ENCODE results near the gene KBTBD12.

The KBTBD12 gene

DNA sequence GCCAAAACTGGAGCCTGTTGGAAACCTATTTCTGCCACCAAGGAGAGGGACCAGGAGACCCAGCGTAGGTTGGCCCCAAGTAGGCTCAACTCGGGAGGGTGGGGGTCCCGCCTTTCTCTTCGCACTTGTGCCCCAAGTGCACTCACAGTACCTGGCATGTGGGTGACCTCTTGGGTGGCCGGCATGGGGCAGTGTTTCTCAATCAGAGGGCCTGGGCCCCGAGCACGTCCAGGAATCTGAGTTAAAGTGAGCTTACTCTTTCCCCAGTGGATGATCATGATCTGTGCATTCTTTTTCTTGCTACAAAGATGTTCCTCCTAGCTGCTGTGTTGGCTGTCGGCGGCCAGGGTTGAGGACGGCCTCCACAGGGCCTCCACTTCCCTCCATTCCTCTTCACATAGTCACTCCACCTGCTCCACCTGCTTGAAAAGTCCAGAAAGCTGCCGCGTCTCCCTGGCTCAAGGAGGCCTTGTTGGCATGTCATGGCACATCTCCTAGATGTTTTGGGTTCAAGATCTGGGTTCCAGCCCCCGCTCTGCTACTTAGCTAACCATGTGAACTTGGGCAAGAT, 70.7 kb downstream of the KBTBD12 start:
- no peak for DNase-seq (ENCODE audit: low read depth)

DNA sequence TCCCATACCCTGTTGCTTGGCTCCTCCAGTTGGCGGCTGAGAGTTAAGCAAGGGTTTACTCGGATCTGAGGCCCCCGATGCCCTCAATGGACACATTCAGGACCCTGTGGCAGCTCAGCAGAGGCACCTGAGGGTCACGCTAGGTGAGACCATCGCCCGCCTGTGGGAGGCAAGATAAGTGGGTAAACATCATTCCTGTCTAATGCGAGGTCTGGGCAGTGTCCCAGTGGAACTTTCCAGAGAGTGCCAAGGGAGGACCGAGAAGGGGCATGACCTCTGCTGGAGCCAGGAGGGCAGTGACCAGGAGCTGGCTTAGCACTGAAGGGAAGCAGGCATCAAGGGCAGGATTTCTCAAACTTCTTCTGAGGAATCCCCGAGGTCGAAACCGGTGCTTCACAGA, 71.8 kb downstream of the KBTBD12 start:
- DNase-seq (ENCODE audit: low read depth): no peak

DNA sequence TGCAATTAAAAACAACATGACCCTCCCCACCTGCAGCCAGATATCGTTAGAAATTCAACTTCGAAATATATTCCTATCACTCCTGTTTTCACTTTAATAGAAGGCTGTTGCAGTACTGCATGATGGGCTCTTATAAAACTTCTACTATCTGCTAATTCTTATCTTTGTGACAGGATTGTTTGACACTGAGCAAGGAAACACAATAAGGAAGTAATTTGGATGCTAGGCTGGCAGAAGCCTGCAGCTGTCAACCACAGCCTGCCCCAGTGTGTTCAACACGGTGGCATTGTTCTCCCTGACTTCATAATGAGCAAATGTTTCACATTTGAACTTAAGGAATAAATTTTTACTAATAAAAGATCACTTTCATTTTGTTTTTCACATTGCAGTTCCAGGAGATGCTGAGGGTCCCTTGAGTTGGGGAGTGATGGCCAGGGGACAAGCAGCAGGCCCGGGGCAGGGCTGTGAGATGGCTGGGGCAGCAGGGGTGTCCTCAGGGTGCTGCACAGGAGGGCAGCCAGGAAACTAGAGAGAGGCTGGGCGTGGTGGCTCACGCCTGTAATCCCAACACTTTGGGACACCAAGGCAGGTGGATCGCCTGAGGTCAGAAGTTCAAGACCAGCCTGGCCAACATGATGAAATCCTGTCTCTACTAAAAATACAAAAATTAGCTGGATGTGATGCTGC, 72.4 kb downstream of the KBTBD12 start:
- no peak for DNase-seq (ENCODE audit: low read depth)

DNA sequence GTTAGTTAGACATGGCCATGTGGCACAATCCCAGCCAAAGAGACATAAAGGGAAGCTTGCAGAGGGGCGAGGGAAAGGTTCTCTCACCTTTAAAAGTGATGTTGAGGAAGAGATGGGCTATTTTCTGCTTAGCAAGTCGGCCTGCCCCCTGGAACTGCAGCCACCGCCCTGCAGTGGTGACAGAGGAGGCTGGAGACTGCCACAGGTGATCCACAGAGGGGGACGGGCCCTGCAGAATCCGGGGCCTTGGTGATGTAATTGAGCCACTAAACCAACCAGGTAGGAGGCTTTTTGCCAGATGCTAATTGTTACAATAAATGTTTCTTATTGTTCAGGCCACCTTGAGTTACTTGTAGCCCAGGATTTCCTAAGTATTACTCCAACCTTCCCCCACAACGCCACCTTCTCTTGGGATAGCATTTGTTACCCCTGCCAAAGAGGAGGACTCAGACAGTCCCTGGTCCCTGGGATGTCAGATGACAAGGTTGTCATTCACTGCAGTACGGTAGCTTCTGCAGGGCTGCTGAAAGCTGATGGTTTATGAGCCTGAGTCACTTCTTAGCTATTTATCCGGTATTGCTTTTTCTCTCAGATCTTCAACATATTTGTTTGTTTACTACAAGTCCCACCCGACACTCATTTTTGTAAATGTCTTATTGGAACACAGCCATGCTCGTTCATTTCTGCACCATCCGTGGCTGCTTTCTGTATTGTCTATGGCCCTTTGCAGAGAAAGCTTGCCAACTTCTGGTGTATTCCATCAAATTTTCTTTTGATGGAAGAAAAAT, 73.9 kb downstream of the KBTBD12 start:
- DNase-seq (ENCODE audit: low read depth): no peak

DNA sequence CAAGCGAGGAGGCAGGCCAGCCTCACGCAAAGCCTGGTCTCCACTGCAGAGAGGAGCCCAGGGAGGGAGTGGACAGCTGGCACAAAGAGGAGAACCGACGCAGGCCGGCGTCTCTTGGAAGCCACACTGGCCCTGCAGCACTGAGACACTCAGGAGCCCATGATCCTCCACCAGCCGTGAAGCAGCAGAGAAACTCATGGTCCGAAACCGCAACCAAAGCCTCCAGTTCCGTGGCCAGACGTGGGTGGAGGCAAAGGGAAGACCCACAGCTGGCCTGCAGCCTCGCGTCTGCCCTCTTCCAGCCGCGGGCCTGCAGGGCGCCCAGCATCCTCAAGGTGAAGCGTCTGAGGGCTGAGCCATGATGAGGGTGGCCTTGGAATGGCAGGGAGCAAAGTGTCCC, 75.0 kb downstream of the KBTBD12 start:
- no peak for DNase-seq (ENCODE audit: low read depth)

DNA sequence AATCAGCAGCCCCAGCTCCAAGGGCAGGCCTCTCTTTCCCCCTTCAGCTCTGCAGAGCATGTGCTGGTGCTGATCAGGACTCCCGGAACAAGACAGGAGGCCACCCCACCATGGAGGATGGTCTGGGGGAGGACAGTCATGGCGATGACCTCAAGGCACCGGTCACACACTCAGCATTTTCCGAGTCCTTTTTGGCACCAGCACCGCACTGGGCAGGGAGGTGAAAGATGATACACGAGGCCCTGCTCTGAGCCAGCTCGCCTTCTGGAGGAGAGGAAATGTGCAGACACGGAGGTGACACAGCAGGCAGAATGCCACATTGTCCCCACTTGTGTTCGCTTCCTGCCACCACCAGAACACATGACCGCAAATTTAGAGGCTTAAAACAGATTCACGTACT, 75.4 kb downstream of the KBTBD12 start:
- DNase-seq (ENCODE audit: low read depth): no peak

DNA sequence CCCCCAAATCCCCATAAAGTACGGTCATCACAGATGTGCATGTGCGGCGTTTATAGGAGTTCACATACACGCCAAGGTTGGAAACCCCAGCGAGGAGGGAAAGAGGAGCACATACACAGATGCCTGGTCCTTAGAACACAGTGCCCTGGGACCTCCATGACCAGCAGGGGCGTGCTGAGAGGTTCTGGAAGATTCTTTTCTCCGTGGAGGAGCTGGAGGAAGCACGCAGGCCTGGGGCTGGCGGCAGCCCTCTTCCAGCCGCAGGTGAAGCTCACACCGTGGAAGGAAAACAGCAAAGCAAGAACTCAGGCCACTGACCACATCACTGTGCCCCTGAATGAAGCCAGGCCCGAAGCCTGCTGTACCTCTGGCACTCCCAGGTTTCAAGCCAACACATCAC, 76.2 kb downstream of the KBTBD12 start:
- DNase-seq (ENCODE audit: low read depth): no peak

DNA sequence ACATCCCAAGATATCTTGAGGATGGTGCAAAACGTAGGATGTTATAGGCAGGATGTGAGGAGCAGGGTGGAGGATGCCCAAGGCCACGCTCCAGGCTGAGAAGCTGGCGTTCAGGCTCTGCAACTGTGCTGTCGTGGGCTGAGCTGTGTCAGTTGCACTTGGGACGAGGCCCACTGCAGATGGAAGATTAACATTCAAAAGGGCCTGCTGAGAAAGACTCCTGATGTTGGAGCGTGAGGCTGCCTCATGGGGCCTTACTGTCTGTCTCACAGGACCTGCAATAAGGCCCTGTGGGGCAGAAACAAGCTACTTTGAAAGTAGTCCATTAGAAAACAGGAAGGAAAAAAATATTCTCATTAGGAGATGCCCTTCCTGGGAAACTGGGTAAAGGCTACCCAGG, 76.6 kb downstream of the KBTBD12 start:
- DNase-seq (ENCODE audit: low read depth): no peak

DNA sequence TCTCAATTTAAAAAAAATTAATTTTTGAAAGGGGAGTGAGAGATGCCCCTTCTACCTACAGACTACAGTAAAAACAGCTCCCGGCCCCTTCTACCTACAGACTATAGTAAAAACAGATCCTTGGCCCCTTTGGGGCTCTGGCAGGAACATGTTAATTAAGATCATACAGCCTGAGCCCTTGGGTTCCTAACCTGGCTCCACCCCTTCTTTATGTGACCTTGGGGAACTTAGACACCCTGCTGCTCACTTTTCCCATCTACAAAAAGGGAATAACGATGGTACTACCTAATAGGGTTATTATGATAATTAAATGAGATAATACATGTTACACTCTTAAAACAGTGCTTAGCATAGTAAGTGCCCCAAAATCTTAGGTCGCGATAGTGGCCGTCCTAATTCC, 77.1 kb downstream of the KBTBD12 start:
- DNase-seq (ENCODE audit: low read depth): no peak

DNA sequence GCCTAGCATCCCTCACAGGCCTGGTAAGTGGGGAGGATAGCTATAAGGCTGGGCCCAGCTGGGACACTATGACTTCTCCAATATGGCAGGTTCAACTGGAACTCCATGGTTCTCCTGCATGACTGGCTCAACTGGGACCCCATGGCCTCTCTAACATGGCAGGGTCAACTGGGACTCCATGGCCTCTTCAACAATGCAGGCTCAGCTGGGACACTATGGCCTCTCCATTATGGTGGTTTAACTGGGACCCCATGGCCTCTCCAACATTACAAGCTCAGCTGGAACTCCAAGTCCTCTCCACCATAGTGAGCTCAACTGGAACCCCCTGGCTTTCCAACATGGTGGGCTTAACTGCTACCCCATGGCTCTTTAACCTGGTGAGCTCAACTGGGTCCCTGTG, 79.0 kb downstream of the KBTBD12 start:
- no peak for DNase-seq (ENCODE audit: low read depth)

DNA sequence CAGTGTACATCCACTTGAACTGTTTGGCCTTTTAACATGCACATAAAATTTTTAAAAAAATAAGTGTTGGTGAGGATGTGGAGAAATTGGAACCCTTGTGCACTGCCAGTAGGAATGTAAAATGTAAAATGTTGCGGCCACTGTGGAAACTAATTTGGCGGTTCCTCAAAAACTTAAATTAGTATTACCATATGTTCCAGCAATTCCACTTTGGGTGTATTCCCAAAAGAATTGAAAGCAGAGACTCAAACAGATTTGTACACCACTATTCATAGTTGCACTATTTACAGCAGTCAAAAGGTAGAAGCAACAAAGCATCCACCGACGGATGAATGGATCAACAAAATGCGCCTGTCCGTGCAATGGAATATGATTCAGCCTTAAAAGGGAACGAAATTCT, 82.0 kb downstream of the KBTBD12 start:
- DNase-seq (ENCODE audit: low read depth): no peak

DNA sequence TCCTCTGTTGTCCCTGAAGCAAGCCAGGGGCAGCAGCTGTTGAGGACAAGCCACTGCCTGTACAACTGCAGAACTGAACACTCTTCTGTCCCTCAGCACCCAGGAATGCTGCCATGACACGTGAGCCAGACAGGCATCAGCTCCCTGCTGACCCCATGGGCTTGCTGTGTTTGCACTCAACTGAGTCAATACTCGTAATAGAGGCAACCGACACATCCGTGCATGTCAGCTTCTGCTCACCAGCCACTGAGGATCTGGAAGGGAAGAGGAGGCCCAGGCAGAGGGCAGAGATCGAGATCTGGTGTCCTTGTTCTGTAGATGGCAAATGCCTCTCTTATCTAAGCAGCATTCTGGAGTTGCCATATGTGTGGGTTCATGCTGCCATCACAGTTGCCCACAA, 82.9 kb downstream of the KBTBD12 start:
- no peak for DNase-seq (ENCODE audit: low read depth)

DNA sequence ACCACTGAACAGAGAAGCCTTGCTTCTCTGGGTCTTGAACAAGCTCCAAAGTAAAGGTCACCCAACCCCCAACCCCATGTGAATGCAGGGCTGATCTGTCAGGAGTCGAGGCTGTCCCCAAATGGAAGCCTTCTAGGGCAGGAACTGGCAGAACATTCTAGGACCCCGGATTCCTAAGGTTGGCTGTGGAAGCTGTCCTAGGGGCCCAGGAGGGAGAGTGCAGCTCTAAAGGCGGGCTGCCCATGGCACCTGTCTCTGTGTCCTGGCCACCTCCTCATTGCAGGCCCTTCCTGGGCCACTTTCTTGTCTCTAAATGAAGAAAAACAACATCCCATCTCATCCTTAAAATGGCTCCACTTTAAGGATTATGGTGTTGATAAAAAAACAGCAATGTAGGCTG, 83.6 kb downstream of the KBTBD12 start:
- DNase-seq (ENCODE audit: low read depth): no peak

DNA sequence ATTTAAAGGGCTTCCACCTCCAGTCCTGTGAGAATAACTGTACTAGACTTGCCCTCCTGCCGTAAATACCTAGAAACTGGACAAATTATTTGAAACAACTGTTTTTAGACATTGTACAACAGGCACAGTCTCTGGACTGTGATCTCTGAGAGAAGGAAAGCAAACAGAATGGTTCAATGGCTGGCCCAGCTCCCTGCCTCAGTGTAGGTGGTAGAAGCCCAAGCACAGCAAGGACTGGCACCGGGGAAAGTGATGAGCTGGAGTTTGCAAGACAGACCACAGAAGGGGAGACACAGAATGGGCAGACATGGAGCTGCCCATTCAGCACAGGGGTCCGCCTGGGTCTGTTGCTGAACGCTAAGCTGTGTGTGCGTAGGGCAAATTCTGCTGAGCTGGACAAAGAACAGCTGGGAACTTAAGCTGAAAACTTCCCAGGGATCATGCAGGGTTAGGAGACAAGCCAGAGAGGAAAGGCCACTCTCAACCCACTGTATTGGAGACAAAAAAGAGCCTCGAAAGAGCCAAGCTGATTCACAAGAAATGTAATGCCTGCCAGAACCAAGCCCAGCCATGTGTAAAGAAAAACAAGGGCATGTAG, 84.6 kb downstream of the KBTBD12 start:
- DNase-seq (ENCODE audit: low read depth): no peak

DNA sequence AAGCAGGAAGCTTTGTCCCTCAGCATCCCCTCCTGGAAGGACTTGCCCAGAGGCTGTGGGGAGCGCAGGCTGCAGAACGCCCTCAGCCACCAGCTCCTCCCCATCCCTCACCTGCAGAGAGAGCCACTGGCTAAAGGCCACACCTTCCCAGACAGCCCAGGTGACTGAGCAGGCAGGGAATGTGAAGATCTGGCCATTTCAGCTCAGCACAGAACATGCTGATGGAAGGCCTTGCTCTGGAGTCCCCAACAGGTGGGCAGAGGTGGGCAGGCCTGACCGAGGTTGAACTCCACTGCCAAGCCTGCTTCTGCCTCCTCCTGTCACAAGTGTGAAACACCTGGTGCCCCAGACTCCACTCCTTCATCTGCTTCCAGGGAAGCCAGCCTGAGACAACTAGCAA, 86.5 kb downstream of the KBTBD12 start:
- DNase-seq (ENCODE audit: low read depth): no peak

DNA sequence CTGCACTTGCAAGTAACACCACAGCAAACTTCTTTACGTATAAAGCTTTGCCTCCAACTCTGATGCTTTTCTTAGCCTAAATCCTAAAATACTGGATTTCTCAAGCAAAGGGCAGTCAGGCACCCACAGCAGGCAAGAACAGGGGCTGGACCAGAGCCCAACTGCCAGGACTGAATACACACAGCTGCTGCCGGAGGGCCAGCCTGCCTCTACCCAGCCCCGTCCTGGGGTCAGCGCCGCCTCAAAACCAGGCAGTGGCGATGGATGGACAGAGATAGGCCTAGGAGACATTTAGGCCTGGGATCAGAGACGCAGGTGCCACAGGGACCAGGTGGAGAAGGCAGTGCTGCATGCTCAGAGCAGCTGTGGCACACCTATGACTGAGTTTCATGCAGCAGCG, 89.6 kb downstream of the KBTBD12 start:
- no peak for DNase-seq (ENCODE audit: low read depth)

DNA sequence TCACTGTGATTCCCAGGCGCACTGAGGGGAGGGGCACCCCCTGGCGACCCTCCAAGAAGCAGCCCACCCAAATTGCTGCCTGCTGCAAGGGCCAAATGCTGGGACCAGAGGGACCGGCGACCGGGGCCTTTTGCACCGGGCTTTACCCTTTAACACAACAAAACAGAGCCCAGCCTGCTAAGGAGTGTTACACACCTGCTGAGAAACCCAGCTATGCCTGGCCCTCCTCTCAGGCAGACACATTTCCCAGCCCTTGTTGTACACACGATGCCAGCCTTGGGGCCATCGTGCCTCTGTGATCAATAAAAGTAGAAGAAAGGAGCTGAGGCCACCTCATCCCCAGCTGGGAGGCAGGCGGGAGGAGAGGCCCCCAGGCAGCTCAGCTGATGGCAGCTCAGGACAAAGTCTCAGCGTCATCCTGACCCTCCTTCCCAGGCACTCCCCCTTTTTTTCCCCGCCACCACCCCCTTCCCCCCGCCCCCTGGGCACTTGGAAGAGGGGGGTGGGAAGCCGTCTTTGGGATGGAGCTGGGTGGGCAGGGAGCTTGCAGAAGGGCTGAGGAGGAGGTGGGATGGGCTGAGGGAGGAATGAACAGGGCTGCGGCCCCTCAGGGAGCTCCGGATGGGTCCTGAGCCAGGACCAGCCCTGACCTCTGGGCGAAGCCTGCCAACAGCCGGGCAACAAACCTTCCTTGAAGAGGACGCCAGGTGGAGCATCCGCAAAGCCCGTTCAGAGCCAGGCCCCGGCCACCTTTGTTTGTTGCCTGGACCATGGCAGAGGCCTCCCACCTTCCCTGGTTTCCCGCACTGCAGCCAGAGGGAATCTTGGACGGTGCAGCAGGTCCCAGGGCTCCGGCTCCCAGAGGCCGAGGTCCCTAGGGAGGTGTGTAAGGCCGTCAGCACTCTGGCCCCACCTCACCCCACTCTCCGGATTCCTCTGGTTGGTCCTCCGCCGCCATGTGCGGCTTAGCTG, 91.3 kb downstream of the KBTBD12 start:
- no peak for DNase-seq (ENCODE audit: low read depth)

DNA sequence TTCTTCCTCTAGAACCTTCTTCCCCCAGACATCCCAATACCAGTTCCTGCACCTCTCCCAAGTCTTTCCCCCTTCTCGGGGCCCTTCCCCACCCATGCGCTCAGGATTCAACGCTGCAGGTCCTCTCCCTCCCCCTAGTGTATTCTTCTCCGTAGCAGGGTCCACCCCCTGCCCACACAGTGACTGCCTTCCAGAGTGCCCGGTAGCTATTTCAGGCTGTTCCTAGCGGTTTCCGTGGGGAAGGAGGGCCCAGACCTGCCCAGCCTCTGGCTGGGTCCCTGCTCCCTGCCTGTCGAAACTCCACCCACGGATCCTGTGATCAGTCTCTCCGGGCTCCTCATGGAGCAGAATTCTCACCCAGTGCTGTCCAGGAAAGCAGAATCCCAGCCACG, 92.0 kb downstream of the KBTBD12 start:
- DNase-seq (ENCODE audit: low read depth): no peak

DNA sequence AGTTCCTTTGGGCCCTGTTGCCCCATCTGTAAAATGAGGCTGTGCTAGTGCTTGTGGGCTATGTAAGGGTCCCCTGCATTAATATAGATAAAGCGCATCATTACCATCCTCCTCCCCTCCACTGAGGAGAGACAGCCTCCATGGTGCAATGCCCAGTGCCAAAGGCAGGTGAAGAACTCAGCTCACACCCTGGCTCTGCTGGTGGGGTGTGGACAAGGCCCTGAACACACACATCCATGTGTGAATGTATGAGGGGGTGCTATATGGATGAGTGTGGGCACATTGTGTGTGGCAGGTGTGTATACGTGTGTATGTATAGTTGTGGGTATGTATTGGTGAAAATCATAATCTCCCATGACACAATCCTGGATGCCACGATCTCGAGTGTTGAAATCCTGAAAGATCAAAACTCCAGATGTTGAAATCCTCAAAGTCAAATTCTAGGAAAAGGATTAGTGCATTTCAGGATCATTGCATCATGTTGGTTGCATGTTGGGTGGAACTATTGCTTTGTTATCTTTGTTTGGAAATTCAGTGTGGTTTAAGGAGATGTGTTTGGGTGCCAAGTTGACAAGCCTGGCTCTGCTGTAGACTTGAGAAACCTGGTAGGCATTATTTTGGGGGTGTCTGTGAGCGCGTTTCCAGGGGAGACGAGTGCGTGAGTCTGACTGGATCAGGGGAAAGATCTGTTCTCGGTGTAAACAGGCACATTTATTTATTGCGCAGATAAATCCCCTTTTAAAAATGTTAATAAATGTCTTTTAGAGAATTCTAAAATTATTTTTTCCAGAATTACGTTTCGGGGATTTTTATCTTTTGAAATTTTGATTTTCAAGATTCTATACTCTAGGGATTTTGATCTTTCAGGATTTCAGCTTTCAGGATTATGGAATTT, 95.2 kb downstream of the KBTBD12 start:
- DNase-seq (ENCODE audit: low read depth): no peak

DNA sequence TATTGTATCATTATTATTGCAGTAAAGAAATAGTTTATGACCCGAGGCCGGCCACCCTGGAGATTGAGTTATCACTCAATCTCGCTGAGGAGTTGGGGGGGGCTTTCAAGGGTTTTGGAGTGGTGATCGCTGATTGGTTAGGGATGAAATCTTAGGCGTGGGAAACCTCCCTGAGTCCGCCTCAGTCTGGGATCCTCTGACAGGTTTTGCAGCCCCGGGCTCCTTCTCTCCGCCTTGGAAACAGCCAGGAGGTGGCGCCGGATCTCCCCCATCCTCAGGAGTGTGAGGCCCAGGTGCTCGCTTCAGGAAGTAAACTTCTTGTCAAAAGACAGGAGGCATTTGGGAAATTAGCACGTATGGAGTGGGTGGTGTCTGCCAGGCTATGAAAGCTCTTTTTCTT, 96.1 kb downstream of the KBTBD12 start:
- DNase-seq (ENCODE audit: low read depth): no peak

DNA sequence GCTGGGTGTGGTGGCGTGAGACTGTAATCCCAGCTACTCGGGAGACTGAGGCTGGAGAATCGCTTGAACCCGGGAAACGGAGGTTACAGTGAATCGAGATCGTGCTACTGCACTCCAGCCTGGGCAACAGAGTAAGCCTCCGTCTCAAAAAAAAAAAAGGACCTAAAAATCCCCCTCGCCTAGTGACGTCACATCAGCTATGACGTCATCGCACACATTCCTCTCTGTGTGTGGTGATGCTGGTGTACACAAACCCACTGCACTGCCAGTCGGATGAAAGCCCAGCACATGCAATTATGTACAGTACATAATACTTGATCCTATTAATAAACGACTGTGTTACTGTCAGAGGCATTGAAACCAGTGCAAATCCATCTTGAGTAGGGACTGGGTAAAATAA, 97.0 kb downstream of the KBTBD12 start:
- no peak for DNase-seq (ENCODE audit: low read depth)
